HepG2 (cell line): ENCODE measurements around the gene GRK3.

Experiments used
- ATF4 ChIP-seq, 2 experiments: fragments of 450-650 bp in 1 of 2; sonication (generic) in 1 of 2; formaldehyde crosslinking; IDR thresholded peaks; 2 replicates each; pipeline versions ENCODE4 v1.5.0 to v1.8.0; 2020 to 2022; ENCODE audit warnings: mild to moderate bottlenecking in 1 of 2, missing genetic modification reagents in 1 of 2
- CENPX ChIP-seq: sonication (generic); formaldehyde crosslinking; IDR thresholded peaks from 2 replicates; pipeline ENCODE4 v1.9.0; 2021; ENCODE audit warnings: mild to moderate bottlenecking, missing genetic modification reagents, moderate library complexity
- CTCF ChIP-seq: sonication (generic); formaldehyde crosslinking; IDR thresholded peaks from 2 replicates; pipeline ENCODE4 v1.5.0; 2020; ENCODE audit warnings: mild to moderate bottlenecking, missing genetic modification reagents, moderate library complexity
- FOXK1 ChIP-seq: sonication (generic); formaldehyde crosslinking; IDR thresholded peaks from 2 replicates; pipeline ENCODE4 v1.4.0; 2020; ENCODE audit warnings: low read depth, missing genetic modification reagents, borderline replicate concordance
- MXI1 ChIP-seq: IDR thresholded peaks from 3 replicates; pipeline ENCODE4 v1.6.1; 2012; ENCODE audit warnings: low read depth, low read length, inconsistent platforms, borderline replicate concordance
- NR3C1 ChIP-seq: sonication (generic); formaldehyde crosslinking; IDR thresholded peaks from 2 replicates; pipeline ENCODE4 v1.4.0; 2020; ENCODE audit warnings: missing genetic modification reagents
- SIN3A ChIP-seq: IDR thresholded peaks from 2 replicates; pipeline ENCODE4 v1.6.1; 2011; ENCODE audit warnings: low read depth, mild to moderate bottlenecking, control low read depth, low read length, borderline replicate concordance
- SMYD3 ChIP-seq: sonication (generic); formaldehyde crosslinking; IDR thresholded peaks from 2 replicates; pipeline ENCODE4 v1.8.1; 2023; ENCODE audit warnings: mild to moderate bottlenecking, missing genetic modification reagents
- TAF1 ChIP-seq: sonication (generic); formaldehyde crosslinking; IDR thresholded peaks from 2 replicates; pipeline ENCODE4 v1.4.0; 2020; ENCODE audit warnings: missing genetic modification reagents
- TP53 ChIP-seq: sonication (generic); formaldehyde crosslinking; conservative IDR thresholded peaks from 2 replicates; pipeline ENCODE4 v1.4.0; 2020; ENCODE audit warnings: missing genetic modification reagents
- ZHX1 ChIP-seq: sonication (generic); formaldehyde crosslinking; IDR thresholded peaks from 2 replicates; pipeline ENCODE4 v1.8.1; 2022; ENCODE audit warnings: low read depth, mild to moderate bottlenecking, missing genetic modification reagents
- ZSCAN5A ChIP-seq: sonication (generic); formaldehyde crosslinking; IDR thresholded peaks from 2 replicates; pipeline ENCODE4 v1.8.0; 2022; ENCODE audit warnings: mild to moderate bottlenecking, missing genetic modification reagents, borderline replicate concordance

- TF ChIP-seq FOXK1 (CRISPR knock-in tag) = no peak
- TF ChIP-seq NR3C1 (CRISPR knock-in tag) = no peak
- no peak for TF ChIP-seq ZSCAN5A (CRISPR knock-in tag)
- no peak for TF ChIP-seq ZHX1
- TF ChIP-seq MXI1 = no peak
- TF ChIP-seq CENPX (CRISPR knock-in tag) = no peak
- TF ChIP-seq SMYD3 = no peak
- TF ChIP-seq CTCF (CRISPR knock-in tag) = no peak
- no peak for TF ChIP-seq TP53
- no peak for TF ChIP-seq ATF4 (CRISPR knock-in tag; IDR thresholded peaks at IDR 0.05)
- no peak for TF ChIP-seq TAF1 (CRISPR knock-in tag)
- TF ChIP-seq SIN3A = no peak
These were observed 178.6 kb downstream of the GRK3 start for GRCh38 chr22:25742918-25743708.
